Left kidney (tissue), 2 donors: ENCODE measurements around the gene LRRC52. TPM values are rescaled to one million over a fixed set of nuclear protein-coding genes. Genes with fewer than 3 reads are reported as not detected.
A peak's percentile ranks its signal among the peaks of the same experiment; 100 is the strongest.
"Not testable (repeated sequence)": the region's sequence is repeated elsewhere in the genome, so short reads cannot be mapped to it uniquely, and the experiment has no call there.

Experiments
- DNase-seq: peaks from one replicate; pipeline ENCODE4 v3.0.0-alpha.2; 2013
- polyA plus RNA-seq: library from polyadenylated mRNA; unstranded; fragments of 120-200 nt; gene quantifications from one replicate; pipeline ENCODE4 v1.2.1, GENCODE V29; 2013; ENCODE audit not compliant: insufficient read length

LRRC52 gene
- polyA plus RNA-seq, 1 donor, result not detected

DNA sequence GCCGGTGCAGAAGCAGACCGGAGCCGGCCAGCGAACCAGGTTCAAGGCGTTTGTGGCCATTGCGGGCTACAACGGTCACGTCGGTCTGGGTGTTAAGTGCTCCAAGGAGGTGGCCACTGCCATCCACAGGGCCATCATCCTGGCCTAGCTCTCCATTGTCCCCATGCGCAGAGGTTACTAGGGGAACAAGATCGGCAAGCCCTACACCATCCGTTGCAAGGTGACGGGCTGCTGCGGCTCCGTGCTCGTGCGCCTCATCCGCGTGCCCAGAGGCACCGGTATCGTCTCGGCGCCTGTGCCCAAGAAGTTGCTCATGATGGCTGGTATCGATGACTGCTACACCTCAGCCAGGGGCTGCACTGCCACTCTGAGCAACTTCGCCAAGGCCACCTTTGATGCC lies 38.1 kb downstream of the LRRC52 start:
- no peak for DNase-seq

DNA sequence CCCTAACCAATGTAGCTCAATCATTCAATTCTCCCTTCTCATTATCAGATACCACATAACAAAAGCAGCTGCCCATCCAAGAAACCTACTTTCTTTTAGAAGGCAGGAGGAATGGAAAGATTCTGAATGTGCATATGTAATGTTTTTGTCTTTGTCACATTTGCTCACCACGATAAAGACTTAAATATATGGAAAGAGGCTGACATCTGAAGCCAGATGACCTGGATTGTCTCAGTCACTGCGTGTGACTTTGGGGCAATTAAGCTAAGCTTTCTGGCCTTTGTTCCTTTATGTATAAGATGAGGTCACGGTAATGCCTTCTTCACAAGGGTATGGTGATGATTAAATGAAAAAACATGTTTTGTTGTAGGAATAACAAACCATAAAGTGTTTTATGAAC lies 42.6 kb downstream of the LRRC52 start:
- no peak for DNase-seq

DNA sequence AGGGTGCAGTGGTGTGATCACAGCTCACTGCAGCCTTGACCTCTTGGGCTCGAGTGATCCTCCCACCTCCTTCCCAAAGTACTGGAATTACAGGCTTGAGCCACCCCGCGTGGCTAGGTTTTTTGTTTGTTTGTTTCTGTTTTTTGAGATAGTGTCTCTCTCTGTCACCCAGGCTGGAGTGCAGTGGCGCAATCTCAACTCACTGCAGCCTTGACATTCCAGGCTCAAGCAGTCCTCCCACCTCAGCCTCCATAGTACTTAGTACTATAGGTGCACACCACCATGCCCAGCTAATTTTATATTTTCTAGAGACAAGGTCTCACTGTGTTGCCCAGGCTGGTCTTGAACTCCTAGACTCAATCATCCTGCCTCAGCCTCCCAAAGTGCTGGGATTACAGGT lies 47.6 kb downstream of the LRRC52 start:
- not testable (repeated sequence) for DNase-seq

DNA sequence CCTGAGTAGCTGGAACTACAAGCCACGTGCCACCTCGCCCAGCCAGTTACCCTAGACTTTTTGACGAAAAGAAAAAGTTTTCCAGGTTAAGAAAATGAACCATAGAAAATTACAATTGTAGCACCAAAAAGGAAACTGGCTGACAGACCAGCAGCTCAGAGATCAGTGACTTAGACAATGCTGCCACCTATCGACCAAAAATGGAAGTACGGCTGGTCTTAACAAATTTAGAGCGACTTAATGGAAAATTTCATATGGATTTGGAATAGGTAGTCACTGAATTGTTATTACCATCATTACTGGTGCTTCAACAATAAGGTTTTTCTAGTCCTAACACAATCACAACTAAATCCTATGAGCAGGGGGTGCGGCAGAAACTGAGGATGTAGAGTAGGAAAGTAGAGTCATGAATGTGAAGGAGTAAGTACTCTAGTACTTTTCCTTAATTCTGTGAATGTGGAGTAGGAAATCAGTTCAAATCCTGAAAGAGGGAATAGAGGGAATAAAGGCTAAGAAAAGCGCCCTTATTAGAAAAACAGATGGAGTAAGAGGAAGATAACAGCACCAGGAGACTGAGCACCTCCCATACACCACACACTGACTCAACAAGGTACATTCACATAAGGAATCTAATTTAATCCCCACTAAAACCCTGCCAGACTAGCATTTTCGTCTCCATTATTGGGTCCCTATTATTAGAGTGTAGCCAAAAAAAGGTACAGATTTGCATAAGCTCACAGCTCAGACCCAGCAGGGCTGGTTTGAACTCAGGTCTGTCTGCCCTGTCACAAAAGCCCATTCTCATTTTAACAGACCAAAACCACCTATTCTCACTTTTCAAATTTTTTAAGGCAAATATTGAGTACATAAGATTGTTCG lies 49.4 kb downstream of the LRRC52 start:
- DNase-seq, result peak; percentile 73

DNA sequence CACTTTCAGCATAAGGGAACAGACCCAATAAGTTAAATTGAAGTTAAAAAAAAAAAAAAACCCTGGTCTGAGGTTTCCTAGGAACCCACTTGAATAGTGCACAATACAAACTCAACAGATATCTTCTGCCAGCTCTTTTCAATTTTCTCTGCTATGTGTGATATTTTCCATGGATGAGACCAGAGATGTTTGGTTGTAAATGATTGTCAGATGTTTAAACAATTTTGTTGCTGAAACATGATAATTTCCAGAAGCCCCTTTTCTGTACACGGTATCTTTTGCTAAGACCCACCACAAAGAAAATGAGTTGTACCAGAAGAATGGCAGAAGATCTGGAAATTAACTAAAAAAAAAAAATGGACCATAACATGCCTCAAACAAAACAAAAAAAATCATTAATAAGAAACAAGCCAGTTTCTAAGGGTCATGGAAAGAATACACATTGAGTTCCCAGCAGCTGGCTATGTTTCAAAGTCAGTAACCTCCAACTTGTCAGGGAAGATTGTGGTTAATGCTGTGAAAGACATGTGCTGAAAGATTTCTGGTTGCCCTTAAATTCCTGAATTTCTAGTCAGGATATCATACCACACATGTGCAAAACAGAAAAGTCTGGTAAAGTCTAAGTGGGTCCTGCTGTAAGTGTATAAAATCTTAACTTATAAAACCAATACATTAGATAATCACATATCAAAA lies 51.6 kb downstream of the LRRC52 start:
- DNase-seq, result no peak

DNA sequence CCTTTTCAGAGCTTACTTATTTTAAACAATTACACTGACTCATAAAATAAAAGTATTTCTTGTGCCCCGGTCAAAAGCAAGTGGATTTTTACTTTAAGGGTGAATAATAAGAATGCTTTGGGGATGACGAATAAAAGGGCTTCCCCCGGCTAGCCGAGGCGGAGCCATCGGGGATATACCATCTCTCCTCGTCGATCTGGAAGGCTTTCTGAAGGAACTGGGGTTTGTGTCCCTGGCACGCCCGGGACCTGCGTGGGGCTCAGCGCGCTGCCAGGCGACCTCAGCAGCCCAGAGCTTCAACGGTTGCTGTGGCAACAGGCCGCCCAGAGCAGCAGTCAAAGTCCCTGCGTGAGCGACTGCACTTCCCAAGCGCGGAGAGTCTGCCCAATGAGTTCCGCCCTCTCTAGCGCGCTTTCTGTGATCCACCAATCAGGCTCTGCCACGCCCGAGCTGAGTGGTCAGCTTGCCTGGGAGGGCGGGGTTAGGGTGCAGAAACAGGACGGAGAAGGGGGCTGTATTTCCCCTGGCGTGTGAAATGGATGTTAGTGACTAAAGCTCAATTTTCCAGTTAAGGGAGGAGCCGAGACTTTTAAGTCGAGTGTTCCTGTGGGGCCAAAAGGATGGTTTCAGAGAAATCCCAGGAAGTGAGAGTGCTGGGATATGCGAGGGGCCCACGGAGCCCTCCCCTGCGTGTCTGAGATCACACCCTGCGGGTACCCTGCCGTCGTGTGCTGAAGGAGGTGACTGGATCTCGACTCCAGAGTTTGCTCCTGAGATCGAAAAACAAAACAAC lies 54.3 kb downstream of the LRRC52 start:
- peak; percentile 97 for DNase-seq

DNA sequence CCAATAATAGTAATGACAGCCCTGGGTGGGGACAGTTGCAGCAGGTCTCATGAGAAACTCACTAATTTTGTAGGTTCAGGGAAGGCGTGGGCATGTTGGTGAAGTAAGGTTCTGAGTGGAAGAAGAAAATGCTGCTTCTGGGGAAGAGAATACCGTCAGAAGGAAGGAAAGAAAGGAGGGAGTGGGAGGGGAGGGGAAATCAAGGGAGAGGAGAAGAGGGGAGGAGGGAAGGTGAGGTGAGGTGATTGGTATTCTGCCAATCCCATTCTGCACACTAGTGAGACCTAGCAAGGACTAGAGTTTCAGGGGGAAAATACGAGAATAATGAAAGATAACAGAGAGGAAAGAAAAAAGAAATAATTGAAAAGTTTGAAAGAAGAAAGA lies 54.9 kb downstream of the LRRC52 start:
- no peak for DNase-seq

DNA sequence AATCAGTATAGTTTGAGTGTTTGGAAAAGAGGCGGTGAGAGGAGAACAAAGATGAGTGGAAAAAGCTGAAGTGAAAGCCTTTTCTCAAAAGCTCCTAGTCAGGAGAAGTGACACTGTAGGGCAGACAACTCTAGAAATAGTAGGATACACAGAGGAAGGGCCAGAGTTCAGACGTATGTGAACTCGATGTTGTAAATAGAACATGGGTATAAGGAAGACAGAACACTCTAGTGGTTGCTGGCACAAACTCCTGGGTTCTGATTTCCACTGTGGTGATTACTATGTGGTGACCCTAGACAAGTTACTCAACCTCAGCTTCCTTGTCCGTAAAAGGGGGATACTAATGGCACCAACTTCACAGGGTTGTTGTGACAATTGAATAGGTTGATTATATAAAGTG lies 57.0 kb downstream of the LRRC52 start:
- DNase-seq, result no peak

DNA sequence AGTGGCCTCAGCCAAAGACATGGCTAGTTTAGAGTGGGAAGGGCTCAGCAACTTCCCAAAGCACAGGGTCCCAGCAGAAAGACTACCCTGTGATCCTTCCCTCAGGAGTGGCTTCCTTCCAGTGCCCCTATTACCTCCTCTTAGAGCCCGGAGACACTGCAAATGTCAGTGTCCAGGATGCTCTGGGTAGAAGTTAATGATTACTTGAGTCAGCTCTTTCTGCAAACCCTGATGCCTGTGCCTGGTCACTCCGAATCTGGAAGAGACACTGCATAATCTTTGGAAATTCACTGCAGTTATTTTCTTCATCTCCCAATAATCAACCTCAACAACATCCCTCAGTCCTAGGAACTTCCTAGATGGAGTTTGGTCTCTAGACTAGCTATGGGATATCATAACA lies 60.0 kb downstream of the LRRC52 start:
- DNase-seq, result no peak

DNA sequence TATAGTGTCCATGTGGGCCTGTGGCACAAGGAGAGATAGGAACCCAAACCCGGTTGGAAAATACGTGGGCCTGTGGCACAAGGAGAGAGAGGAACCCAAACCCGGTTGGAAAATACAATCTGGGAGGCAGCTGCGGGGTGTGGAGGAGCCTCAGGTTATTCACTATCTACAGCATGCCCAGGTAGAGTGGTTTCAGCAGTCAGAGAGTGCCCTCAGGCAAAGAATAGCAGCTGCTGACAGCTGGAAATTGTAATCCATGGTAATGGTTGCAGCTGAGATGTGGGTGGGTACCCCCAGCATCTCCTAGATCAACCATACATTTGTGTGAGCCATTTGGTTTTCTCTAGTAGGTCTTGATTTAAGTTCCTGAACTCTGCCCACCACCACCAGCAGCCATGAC lies 61.4 kb downstream of the LRRC52 start:
- DNase-seq, result no peak

DNA sequence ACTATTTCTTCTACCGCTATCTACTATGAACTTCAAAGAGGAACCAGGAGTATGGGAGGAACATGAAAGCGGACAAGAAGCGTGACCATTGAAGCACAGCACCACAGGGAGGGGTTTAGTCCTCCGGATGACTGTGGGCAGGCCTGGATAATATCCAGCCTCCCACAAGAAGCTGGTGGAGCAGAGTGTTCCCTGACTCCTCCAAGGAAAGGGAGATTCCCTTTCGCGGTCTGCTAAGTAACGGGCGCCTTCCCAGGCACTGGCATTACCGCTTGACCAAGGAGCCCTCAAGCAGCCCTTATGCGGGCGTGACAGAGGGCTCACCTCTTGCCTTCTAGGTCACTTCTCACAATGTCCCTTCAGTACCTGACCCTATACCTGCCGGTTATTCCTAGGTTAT lies 62.9 kb downstream of the LRRC52 start:
- DNase-seq, result not testable (repeated sequence)

DNA sequence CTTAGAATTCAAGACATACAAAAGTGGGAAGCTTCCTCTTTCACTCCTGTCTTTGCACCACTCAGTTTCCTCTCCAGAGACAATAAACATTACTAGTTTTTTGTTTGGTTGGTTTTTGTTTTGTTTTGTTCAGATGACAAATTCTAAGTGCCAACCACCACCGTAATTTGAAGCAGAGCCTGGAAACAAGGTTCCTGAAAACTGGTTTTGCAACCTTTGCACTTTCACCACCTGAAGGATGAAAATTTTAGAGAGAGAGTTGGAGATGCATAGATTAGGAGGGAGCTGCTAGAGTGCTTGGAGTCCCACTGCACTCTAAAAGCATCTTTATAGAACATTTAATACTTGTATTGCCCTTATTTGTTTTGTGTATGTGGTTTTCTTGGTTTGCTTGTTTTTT lies 67.1 kb downstream of the LRRC52 start:
- DNase-seq, result no peak

DNA sequence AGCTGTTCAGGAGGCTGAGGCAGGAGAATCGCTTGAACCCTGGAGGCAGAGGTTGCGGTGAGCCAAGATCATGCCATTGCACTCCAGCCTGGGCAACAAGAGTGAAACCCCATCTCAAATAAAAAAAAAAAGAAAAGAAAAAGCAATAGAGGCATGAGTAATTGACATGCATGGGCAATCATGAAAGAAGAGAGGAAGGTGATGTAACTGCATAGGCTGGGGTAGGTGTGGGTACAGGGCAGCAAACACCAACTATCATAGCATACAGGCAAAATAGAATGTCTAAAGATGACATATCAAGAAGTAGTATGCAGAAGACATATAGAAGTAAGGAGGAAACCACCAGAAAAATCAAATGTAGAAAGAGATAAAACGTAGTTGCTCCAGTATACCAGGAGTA lies 68.3 kb downstream of the LRRC52 start:
- DNase-seq, result no peak

Other genes starting within 250 kb of the LRRC52 start
- gene LMX1A, start 187.3 kb upstream of the LRRC52 start, polyA plus RNA-seq, result not detected
- 3.3 TPM for gene RXRG, start 98.9 kb upstream of the LRRC52 start, polyA plus RNA-seq
- gene MGST3, start 87.2 kb downstream of the LRRC52 start, polyA plus RNA-seq, result 163 TPM
- 113 TPM for gene ALDH9A1, start 154.6 kb downstream of the LRRC52 start, polyA plus RNA-seq
- gene TMCO1, start 224.9 kb downstream of the LRRC52 start, polyA plus RNA-seq, result 161 TPM